ENCODE data around the gene MLN.
A peak's percentile ranks its signal among the peaks of the same experiment; 100 is the strongest.

The MLN gene

DNA sequence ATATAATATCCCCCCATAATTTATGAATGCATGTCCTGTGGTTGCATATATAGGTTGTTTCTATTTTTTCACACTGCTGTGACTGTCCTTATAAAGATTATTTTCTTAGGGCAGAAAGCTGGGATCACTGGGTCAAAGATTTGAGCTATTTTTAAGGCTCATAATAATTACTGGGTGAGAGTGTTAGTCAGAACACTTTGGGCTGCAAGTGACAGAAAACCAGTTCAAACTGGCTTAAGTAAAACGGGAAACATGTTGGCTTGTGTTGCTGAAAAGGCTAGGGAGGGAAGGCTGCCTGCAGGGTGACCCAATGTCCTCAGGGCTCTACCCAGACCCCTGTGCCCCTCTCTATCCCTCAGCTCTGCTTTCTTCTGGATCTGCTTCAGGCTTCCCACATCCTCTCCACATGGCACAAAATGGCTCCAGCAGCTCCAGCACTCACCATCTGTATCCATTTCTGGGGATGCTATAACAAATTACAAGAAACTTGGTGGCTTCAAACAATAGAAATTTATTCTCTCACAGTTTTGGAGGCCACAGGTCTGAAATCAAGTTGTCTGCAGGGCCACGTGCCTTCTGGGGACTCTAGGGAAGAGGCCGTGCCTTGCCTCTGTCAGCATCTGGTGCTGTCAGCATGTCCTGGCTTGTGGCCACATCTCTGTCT lies 33.1 kb upstream of the MLN start:
- ATAC-seq, result no peak

DNA sequence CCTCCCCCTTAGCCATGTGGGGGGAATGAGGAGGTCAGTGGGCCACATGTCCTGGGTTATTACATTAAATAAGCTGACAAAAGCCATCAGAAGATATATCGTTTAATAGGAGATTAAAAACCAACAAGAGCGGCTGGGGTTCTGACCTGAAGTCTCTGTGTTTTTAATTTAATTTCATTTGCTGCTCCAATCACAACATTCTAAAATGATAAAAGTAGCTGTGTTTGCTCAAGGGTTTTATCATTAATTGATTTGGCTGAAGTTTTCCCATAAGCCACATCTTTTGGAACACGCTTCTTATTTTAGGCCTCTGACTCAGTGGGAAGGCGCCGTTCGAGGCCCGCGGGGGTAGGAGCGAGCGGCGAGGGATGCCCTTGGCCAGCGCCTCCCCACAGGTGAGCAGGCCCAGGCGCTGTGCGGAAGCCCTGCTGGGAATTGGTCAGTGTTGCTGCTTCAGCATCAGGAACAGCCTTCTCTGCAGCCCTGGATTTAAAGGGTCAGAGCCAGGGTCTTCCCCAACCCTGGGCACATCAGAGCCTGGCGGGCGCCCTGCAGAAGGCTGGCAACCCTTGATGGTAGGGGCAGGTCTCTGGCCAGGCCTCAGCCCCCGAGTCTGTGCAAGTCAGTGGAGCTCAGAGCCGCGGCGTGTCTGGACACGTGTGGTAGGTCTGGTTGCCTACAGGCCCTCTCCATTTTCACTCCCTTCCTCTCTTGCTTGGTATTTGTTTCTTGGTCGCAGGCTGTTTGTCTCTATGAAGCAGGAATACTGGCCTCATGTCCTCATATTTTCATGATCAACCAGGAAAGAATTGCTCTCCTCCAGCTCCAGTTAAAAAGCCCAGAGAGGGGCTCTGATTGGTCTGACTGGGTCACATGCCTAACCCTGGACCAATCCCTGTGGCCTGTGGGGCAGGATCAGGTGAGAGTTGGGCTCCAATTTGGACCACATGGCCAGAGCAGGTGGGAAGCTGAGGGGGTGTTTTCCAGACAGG lies 30.9 kb upstream of the MLN start:
- no peak for TF ChIP-seq ZNF8 (CRISPR knock-in tag; IDR thresholded peaks at IDR 0.05)
- TF ChIP-seq, protein P1, sequence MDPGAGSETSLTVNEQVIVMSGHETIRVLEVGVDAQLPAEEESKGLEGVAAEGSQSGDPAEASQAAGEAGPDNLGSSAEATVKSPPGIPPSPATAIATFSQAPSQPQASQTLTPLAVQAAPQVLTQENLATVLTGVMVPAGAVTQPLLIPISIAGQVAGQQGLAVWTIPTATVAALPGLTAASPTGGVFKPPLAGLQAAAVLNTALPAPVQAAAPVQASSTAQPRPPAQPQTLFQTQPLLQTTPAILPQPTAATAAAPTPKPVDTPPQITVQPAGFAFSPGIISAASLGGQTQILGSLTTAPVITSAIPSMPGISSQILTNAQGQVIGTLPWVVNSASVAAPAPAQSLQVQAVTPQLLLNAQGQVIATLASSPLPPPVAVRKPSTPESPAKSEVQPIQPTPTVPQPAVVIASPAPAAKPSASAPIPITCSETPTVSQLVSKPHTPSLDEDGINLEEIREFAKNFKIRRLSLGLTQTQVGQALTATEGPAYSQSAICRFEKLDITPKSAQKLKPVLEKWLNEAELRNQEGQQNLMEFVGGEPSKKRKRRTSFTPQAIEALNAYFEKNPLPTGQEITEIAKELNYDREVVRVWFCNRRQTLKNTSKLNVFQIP (CRISPR knock-in tag; IDR thresholded peaks at IDR 0.05; ENCODE audit: borderline replicate concordance, low read depth), result no peak
- TF ChIP-seq, protein P2, sequence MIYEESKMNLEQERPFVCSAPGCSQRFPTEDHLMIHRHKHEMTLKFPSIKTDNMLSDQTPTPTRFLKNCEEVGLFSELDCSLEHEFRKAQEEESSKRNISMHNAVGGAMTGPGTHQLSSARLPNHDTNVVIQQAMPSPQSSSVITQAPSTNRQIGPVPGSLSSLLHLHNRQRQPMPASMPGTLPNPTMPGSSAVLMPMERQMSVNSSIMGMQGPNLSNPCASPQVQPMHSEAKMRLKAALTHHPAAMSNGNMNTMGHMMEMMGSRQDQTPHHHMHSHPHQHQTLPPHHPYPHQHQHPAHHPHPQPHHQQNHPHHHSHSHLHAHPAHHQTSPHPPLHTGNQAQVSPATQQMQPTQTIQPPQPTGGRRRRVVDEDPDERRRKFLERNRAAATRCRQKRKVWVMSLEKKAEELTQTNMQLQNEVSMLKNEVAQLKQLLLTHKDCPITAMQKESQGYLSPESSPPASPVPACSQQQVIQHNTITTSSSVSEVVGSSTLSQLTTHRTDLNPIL (CRISPR knock-in tag; IDR thresholded peaks at IDR 0.05; ENCODE audit: low read depth), result no peak
- no peak for TF ChIP-seq BACH2 (CRISPR knock-in tag; IDR thresholded peaks at IDR 0.05; ENCODE audit: borderline replicate concordance)
- TF ChIP-seq, protein P3, sequence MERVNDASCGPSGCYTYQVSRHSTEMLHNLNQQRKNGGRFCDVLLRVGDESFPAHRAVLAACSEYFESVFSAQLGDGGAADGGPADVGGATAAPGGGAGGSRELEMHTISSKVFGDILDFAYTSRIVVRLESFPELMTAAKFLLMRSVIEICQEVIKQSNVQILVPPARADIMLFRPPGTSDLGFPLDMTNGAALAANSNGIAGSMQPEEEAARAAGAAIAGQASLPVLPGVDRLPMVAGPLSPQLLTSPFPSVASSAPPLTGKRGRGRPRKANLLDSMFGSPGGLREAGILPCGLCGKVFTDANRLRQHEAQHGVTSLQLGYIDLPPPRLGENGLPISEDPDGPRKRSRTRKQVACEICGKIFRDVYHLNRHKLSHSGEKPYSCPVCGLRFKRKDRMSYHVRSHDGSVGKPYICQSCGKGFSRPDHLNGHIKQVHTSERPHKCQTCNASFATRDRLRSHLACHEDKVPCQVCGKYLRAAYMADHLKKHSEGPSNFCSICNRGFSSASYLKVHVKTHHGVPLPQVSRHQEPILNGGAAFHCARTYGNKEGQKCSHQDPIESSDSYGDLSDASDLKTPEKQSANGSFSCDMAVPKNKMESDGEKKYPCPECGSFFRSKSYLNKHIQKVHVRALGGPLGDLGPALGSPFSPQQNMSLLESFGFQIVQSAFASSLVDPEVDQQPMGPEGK (CRISPR knock-in tag; IDR thresholded peaks at IDR 0.05; ENCODE audit: borderline replicate concordance), result no peak
- TF ChIP-seq ZNF565 (CRISPR knock-in tag; conservative IDR thresholded peaks at IDR 0.05; ENCODE audit: low read depth), result no peak
- no peak for TF ChIP-seq ESRRG (CRISPR knock-in tag; IDR thresholded peaks at IDR 0.05)
- TF ChIP-seq OSR1 (CRISPR knock-in tag; IDR thresholded peaks at IDR 0.05), result no peak
- TF ChIP-seq GLIS3 (CRISPR knock-in tag; IDR thresholded peaks at IDR 0.05), result no peak
- peak; percentile 21; the same call in 1 of the 2 replicates for TF ChIP-seq ISL1 (CRISPR knock-in tag; IDR thresholded peaks at IDR 0.05)
- no peak for TF ChIP-seq ZNF70 (CRISPR knock-in tag; IDR thresholded peaks at IDR 0.05)
- TF ChIP-seq ZFP3 (CRISPR knock-in tag; IDR thresholded peaks at IDR 0.05), result no peak
- peak; percentile 34; the same call in 1 of the 2 replicates for TF ChIP-seq TCF4 (CRISPR knock-in tag; IDR thresholded peaks at IDR 0.05; ENCODE audit: borderline replicate concordance)
- TF ChIP-seq, protein P4, sequence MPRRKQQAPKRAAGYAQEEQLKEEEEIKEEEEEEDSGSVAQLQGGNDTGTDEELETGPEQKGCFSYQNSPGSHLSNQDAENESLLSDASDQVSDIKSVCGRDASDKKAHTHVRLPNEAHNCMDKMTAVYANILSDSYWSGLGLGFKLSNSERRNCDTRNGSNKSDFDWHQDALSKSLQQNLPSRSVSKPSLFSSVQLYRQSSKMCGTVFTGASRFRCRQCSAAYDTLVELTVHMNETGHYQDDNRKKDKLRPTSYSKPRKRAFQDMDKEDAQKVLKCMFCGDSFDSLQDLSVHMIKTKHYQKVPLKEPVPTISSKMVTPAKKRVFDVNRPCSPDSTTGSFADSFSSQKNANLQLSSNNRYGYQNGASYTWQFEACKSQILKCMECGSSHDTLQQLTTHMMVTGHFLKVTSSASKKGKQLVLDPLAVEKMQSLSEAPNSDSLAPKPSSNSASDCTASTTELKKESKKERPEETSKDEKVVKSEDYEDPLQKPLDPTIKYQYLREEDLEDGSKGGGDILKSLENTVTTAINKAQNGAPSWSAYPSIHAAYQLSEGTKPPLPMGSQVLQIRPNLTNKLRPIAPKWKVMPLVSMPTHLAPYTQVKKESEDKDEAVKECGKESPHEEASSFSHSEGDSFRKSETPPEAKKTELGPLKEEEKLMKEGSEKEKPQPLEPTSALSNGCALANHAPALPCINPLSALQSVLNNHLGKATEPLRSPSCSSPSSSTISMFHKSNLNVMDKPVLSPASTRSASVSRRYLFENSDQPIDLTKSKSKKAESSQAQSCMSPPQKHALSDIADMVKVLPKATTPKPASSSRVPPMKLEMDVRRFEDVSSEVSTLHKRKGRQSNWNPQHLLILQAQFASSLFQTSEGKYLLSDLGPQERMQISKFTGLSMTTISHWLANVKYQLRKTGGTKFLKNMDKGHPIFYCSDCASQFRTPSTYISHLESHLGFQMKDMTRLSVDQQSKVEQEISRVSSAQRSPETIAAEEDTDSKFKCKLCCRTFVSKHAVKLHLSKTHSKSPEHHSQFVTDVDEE (CRISPR knock-in tag; IDR thresholded peaks at IDR 0.05), result no peak
- TF ChIP-seq ARNTL (CRISPR knock-in tag; IDR thresholded peaks at IDR 0.05; ENCODE audit: borderline replicate concordance, low read depth), result no peak
- TF ChIP-seq, protein P5, sequence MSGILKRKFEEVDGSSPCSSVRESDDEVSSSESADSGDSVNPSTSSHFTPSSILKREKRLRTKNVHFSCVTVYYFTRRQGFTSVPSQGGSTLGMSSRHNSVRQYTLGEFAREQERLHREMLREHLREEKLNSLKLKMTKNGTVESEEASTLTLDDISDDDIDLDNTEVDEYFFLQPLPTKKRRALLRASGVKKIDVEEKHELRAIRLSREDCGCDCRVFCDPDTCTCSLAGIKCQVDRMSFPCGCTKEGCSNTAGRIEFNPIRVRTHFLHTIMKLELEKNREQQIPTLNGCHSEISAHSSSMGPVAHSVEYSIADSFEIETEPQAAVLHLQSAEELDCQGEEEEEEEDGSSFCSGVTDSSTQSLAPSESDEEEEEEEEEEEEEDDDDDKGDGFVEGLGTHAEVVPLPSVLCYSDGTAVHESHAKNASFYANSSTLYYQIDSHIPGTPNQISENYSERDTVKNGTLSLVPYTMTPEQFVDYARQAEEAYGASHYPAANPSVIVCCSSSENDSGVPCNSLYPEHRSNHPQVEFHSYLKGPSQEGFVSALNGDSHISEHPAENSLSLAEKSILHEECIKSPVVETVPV (CRISPR knock-in tag; IDR thresholded peaks at IDR 0.05), result no peak
- peak; percentile 15 for ATAC-seq

More for the DNA sequence above, 33.1 kb upstream of the MLN start:
- TF ChIP-seq TOX (CRISPR knock-in tag; IDR thresholded peaks at IDR 0.05; ENCODE audit: borderline replicate concordance) (no peak), RARB (CRISPR knock-in tag; IDR thresholded peaks at IDR 0.05) (no peak), BACH2 (CRISPR knock-in tag; IDR thresholded peaks at IDR 0.05; ENCODE audit: borderline replicate concordance) (no peak), ISL1 (CRISPR knock-in tag; IDR thresholded peaks at IDR 0.05) (no peak)

DNA sequence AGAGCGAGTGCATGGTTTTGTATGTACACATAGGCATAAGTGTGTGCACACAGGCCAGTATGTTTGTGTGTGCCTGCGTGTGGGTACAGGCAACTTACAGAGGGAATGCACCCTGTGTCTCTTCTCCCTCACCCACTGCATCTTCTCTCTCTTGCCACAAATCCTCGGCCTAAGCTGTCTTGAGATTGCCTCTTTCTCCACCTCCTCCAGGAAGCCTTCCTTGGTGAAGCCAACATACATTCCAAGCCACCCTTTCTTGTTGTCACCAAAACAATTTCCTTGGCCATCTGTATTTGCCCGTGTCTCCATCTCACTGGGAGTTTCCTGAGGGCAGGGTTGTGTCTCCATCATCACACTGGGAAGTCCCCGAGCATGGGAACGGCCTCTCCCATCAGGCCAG lies 29.8 kb upstream of the MLN start:
- ATAC-seq, result no peak
- TF ChIP-seq, protein P1 (CRISPR knock-in tag; IDR thresholded peaks at IDR 0.05; ENCODE audit: borderline replicate concordance, low read depth), result no peak
- no peak for TF ChIP-seq TCF4 (CRISPR knock-in tag; IDR thresholded peaks at IDR 0.05; ENCODE audit: borderline replicate concordance)
- TF ChIP-seq, protein P3 (CRISPR knock-in tag; IDR thresholded peaks at IDR 0.05; ENCODE audit: borderline replicate concordance), result no peak
- TF ChIP-seq ZFP3 (CRISPR knock-in tag; IDR thresholded peaks at IDR 0.05), result no peak
- TF ChIP-seq, protein P4 (CRISPR knock-in tag; IDR thresholded peaks at IDR 0.05), result no peak
